ENCODE data around the gene RAB41.

GRCh38 chrX:70268034-70268433 lies 13.9 kb upstream of the RAB41 start, which contains the start of gene ARR3:
- TF ChIP-seq EZH2 (IDR thresholded peaks at IDR 0.05; ENCODE audit: low read length) (no peak), CTCF (optimal IDR thresholded peaks at IDR 0.05 in 1 of 3, IDR thresholded peaks at IDR 0.05 in 1 of 3, conservative IDR thresholded peaks at IDR 0.05 in 1 of 3; ENCODE audit: extremely low read depth in 1 of 3, insufficient read depth in 2 of 3, low read length in 3 of 3) (no peak)
